ENCODE results near the gene CDH18. TPM values are rescaled to one million over a fixed set of nuclear protein-coding genes. Genes with fewer than 3 reads are reported as not detected.

Gene CDH18
- total RNA-seq, 1 experiment from 2014 or later, result 7.0 TPM

DNA sequence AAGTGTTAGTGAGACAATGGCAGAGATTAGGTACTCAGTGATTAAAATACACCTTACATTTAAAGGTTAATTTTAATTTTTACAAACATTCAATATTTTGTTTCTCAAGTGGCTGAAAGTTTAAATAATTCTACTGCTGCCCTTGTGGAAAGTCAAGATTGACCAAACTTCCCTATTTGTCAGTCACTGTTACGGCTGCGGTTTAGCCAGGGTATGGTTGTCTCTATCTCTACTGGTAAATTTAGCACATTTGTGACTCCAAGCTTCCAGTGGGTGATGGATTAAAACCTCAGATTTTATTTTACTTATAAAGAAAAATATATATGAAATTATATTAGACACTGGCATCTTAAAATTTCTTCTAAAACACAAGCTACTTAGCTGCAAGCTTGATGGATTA, 368.4 kb downstream of the CDH18 start:
- intact Hi-C loops (cut with micrococcal nuclease; ENCODE audit: unreplicated experiment), result no loop called here
- H3K9me3 ChIP-seq (ENCODE audit: control insufficient read depth, insufficient read depth, low read depth, low read length), result no peaks in the 10 kb centered on the region
- no peaks in the 10 kb centered on the region for H3K27me3 ChIP-seq (ENCODE audit: control insufficient read depth, insufficient read depth, low read length)
- ATAC-seq (no peak), DNase-seq (ENCODE audit: low read depth, low spot score) (no peak)
- no peak overlapping the region for H3K27ac ChIP-seq (ENCODE audit: low read length)
- no peaks in the 10 kb centered on the region for H3K4me1 ChIP-seq (ENCODE audit: control insufficient read depth, insufficient read depth, low read length)
- H3K4me3 ChIP-seq (ENCODE audit: low read depth in 2 of 2, low read length in 2 of 2), result no peak overlapping the region
- CTCF ChIA-PET, result no interaction called here
- no peaks in the 10 kb centered on the region for H3K36me3 ChIP-seq (ENCODE audit: control insufficient read depth, insufficient read depth, low read length)
- TF ChIP-seq REST (IDR thresholded peaks at IDR 0.05; ENCODE audit: insufficient read depth in 1 of 2, low read depth in 2 of 2, low read length in 1 of 2), result no peak
- TF ChIP-seq SIN3A (IDR thresholded peaks at IDR 0.05; ENCODE audit: borderline replicate concordance, insufficient read depth, low read depth, low read length), result no peak
- TF ChIP-seq POLR2AphosphoS5 (IDR thresholded peaks at IDR 0.05; ENCODE audit: low read depth, low read length), result no peak
- TF ChIP-seq CTCF (IDR thresholded peaks at IDR 0.05), result no peak
- no peak for TF ChIP-seq TCF7L2 (IDR thresholded peaks at IDR 0.05; ENCODE audit: low read depth, low read length)
- no TSS peak for BruUV-seq (replicated peaks)
- in situ Hi-C loops (cut with HindIII; ENCODE audit: low pct_unique_long_range_greater_than_20kb, low sequenced_read_pairs), result no loop called here
- POLR2A ChIA-PET, result interaction anchor here (0.7 kb wide), 1 partner anchor 1102 kb away, joined by 3 read pairs; no protein-coding TSS in a partner anchor

DNA sequence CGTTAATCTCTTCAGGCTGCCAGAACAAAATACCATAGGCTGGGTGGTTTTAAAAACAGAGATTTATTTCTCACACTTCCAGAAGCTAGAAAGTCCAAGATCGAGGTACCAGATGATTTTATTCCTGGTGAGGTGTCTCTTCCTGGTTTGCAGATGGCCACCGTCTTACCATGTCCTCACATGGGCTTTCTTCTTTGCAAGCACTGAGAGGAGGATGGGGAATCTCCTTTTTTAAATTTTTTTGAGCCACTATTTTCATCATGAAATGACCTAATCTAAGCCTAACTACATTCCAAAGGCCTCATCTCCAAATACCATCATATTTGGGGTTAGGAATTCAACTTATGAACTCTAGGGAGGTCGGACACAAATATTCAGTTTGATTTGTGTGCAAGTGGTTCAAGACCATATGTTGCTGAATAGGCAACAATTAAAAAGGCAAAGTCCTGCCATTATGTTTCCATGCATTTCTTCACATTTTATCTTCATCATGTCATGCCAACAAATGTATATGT, 371.2 kb downstream of the CDH18 start:
- intact Hi-C loops (cut with micrococcal nuclease; ENCODE audit: unreplicated experiment), result no loop called here

More for the DNA sequence above, 371.2 kb downstream of the CDH18 start:
- Histone ChIP-seq H3K27me3 (ENCODE audit: control insufficient read depth, insufficient read depth, low read length) (no peaks in the 10 kb centered on the region), H3K27ac (ENCODE audit: low read length) (no peak overlapping the region), H3K9me3 (ENCODE audit: control insufficient read depth, insufficient read depth, low read depth, low read length) (no peaks in the 10 kb centered on the region), H3K4me3 (ENCODE audit: low read depth in 2 of 2, low read length in 2 of 2) (no peak overlapping the region), H3K4me1 (ENCODE audit: control insufficient read depth, insufficient read depth, low read length) (no peaks in the 10 kb centered on the region), H3K36me3 (ENCODE audit: control insufficient read depth, insufficient read depth, low read length) (no peaks in the 10 kb centered on the region)
- in situ Hi-C loops (cut with HindIII; ENCODE audit: low pct_unique_long_range_greater_than_20kb, low sequenced_read_pairs), result no loop called here
- ChIA-PET POLR2A (no interaction called here), CTCF (no interaction called here)
- no peak for TF ChIP-seq TCF7L2 (IDR thresholded peaks at IDR 0.05; ENCODE audit: low read depth, low read length)
- TF ChIP-seq POLR2AphosphoS5 (IDR thresholded peaks at IDR 0.05; ENCODE audit: low read depth, low read length), result no peak
- no peak for TF ChIP-seq CTCF (IDR thresholded peaks at IDR 0.05)
- TF ChIP-seq SIN3A (IDR thresholded peaks at IDR 0.05; ENCODE audit: borderline replicate concordance, insufficient read depth, low read depth, low read length), result no peak
- TF ChIP-seq REST (IDR thresholded peaks at IDR 0.05; ENCODE audit: insufficient read depth in 1 of 2, low read depth in 2 of 2, low read length in 1 of 2), result no peak
- ATAC-seq (no peak), DNase-seq (ENCODE audit: low read depth, low spot score) (no peak)
- no TSS peak for BruUV-seq (replicated peaks)

Measured in Panc1 (cell line).